ENCODE measurements around the gene SEC62.
A peak's percentile ranks its signal among the peaks of the same experiment; 100 is the strongest.

Gene SEC62

DNA sequence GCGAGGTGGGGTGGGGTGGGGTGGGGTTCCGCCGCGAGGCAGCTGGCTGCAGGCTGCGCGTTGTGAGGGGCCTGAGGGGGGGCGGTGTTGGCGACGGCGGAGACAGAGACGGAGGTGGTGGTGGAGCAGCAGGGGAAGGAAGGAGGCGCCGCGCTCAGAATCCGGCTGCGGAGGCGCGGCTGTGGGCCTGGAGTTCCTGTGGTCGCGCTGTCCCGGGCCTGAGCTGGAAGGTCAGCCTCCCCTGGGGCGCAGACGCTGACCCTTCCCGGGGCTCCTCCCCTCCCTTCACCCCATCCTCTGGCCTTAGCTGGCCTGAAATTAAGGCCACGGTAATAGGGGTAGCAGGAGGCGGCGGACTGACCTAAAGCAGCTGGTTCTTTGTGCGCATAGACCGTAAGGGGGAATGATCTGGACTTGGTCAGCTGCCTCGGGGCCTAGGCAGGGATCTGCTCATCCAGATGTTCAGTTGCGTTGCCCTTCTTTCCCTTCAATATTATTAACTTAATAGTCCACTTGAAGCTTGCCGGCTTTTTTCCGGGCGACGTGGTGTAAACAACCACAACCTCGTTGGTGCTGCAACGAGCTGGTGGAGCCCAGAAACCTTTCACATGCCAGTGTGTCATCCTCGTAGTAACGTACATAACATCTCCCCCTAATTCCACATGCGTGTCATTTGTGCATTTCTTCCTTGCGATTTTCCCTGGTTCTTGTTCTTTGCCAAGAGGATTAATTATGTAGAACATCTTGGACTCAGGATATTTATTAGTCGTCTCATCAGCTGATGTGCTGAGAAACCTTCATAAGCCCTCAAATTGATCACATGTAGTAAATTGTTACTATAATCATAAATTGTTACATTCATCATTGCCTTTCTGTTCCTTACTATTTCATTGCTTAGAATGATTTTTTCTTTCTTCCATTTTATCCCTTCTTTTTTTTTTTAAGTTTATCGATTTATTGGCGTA lies 626 bp downstream of the SEC62 start:
- TF ChIP-seq, protein P1, sequence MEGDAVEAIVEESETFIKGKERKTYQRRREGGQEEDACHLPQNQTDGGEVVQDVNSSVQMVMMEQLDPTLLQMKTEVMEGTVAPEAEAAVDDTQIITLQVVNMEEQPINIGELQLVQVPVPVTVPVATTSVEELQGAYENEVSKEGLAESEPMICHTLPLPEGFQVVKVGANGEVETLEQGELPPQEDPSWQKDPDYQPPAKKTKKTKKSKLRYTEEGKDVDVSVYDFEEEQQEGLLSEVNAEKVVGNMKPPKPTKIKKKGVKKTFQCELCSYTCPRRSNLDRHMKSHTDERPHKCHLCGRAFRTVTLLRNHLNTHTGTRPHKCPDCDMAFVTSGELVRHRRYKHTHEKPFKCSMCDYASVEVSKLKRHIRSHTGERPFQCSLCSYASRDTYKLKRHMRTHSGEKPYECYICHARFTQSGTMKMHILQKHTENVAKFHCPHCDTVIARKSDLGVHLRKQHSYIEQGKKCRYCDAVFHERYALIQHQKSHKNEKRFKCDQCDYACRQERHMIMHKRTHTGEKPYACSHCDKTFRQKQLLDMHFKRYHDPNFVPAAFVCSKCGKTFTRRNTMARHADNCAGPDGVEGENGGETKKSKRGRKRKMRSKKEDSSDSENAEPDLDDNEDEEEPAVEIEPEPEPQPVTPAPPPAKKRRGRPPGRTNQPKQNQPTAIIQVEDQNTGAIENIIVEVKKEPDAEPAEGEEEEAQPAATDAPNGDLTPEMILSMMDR (IDR thresholded peaks at IDR 0.05; ENCODE audit: extremely low read depth, insufficient read depth, missing control alignments) = no peak
- in situ Hi-C loops (cut with MboI; ENCODE audit: low pct_unique_long_range_greater_than_20kb, low sequenced_read_pairs, unreplicated experiment) = no loop called here
- DNase-seq (ENCODE audit: low spot score) = peak; percentile 51

DNA sequence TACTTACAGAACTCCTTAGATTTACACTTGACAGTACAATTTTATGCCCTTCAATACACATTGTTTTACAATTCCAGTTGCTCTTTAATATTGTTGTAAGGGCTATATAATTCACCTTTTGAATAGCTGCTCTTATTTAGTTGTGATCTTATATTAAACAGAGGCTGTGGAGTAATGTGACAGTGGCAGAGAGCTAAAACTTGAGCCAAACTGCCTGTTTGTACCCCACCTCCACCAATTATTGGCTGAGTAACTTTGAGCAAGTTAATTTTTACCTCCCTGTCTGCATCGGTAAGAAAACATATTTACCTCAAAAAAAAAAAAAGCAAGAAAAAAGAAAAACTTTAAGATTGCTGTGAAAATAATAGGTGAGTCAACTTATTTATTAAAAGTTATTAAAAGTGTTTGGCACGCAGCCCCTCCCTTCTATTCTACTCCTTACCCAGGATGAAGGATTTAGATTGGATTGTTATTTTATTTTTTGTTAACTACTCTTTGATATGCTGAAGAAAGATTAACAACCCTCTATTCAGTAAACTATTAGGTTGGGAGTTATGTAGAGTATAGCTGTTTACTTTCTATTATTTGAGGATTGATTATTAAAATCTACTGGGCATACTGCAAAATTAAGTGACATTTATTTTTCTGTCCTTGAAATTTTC lies 1.7 kb downstream of the SEC62 start:
- no peak for DNase-seq (ENCODE audit: low spot score)
- TF ChIP-seq, protein P1 (IDR thresholded peaks at IDR 0.05; ENCODE audit: extremely low read depth, insufficient read depth, missing control alignments) = no peak
- in situ Hi-C loops (cut with MboI; ENCODE audit: low pct_unique_long_range_greater_than_20kb, low sequenced_read_pairs, unreplicated experiment) = no loop called here

DNA sequence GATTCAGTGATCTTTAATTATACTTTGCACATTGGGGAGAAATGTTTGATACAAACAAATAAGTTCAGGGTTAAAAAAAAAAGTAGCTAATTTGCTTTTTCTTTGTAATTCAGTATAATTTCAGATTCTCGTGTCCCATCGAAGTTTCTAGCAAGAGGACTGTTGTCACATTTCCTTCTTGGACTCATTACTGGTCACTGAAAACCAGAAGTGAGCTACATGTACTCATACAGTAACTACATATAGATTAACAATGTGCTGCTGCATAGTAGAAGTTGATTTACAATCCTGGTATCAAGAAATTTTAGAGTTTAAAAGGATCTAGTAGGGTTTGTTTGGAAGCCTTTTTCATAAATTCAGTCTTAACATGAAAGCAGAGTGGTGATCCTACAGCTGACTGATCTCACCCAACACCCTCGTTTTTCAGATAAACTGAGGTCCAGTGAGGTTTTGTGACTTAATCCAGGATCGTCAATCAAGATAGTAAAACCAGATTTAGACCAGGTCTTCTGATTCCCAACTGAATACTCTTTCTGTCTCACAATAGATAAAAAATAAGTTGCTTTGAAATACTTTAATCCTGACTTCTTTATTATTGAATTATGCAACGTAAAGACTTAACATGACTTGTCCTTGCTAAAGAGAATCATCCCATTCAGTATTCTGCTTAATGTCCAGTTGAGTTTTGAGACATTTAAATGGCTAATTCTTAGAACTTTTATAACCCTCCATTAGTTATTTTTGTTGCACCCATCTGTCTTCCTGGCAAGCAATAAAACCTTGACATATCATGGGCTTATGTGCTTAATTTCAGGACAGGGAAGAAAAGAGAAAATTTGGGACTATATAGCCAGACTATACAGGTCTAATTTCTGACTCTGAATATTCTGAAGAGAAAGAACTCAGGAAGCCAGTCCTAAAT lies 2.8 kb downstream of the SEC62 start:
- in situ Hi-C loops (cut with MboI; ENCODE audit: low pct_unique_long_range_greater_than_20kb, low sequenced_read_pairs, unreplicated experiment) = no loop called here
- DNase-seq (ENCODE audit: low spot score) = no peak
- TF ChIP-seq, protein P1 (IDR thresholded peaks at IDR 0.05; ENCODE audit: extremely low read depth, insufficient read depth, missing control alignments) = no peak

DNA sequence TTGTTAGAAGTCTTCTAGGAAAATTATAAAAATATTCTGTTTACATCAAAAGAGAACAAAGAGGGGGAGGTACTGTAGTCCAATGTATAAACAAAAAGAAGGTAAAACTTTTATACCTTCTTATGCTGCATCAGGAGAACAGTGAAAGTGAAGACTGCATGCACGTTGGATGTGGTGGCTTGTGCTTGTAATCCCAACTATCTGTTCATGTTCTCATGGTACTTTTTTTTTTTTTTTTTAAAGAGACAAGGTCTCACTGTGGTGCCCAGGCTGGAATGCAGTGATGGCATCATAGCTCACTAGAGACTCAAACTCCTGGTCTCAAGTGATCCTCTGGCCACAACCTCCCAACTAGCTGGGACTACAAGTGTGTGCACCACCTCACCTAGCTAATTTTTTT lies 4.2 kb downstream of the SEC62 start:
- in situ Hi-C loops (cut with MboI; ENCODE audit: low pct_unique_long_range_greater_than_20kb, low sequenced_read_pairs, unreplicated experiment) = no loop called here
- TF ChIP-seq, protein P1 (IDR thresholded peaks at IDR 0.05; ENCODE audit: extremely low read depth, insufficient read depth, missing control alignments) = no peak
- no peak for DNase-seq (ENCODE audit: low spot score)

DNA sequence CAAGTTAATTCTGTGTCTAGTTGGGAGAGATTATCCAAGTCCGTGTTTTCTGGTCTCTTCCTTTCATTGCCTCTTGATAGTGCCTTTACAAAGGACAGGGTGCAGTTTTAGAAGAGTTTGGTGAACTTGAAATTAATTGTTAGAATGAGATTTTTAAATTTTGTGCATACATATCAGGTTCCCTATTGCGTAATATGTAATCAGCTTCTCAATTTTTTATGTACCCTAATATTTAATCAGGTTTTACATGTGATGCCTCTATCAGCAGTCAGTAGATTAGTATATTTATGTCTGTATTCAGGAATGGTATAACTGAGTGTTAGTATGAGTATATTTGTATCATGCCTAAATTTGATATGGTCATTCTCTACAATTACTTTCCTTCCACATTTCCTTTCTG lies 4.9 kb downstream of the SEC62 start:
- in situ Hi-C loops (cut with MboI; ENCODE audit: low pct_unique_long_range_greater_than_20kb, low sequenced_read_pairs, unreplicated experiment) = no loop called here
- no peak for DNase-seq (ENCODE audit: low spot score)
- TF ChIP-seq, protein P1 (IDR thresholded peaks at IDR 0.05; ENCODE audit: extremely low read depth, insufficient read depth, missing control alignments) = no peak

DNA sequence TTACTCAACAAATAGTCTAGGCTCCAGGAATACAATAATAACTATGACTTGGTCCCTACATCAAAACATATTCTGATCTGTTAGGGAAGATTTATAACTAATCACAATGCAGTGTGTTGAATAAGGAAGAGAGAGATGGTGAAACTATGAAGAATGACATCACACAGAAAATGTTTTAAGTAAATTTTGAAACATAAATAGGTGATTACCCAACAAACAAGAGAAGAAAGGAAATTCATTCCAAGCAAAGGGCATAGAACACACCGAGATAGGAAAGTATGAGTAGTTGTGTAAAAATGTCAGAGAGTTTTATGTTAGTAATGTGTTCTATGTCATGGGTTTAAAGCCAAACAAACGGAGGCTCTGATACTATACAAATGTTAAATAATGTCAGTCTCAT lies 13.4 kb downstream of the SEC62 start:
- in situ Hi-C loops (cut with MboI; ENCODE audit: low pct_unique_long_range_greater_than_20kb, low sequenced_read_pairs, unreplicated experiment) = no loop called here
- DNase-seq (ENCODE audit: low spot score) = no peak
- TF ChIP-seq, protein P1 (IDR thresholded peaks at IDR 0.05; ENCODE audit: extremely low read depth, insufficient read depth, missing control alignments) = no peak

All from GM13977 (cell line).